GM12878 (cell line): Measurements from ENCODE around the gene NKD2. TPM values are rescaled to one million over a fixed set of nuclear protein-coding genes. Genes with fewer than 3 reads are reported as not detected.

Source experiments
- ATAC-seq: fragments of 200-7000 bp; cut with Tn5 transposase; 3 replicates; pipeline ENCODE4 v1.9.1; 2020; ENCODE audit warnings: mild to moderate bottlenecking, moderate library complexity
- BruUV-seq: library from RNA; stranded (reverse); fragments of 400-500 nt; replicated peaks from 2 replicates; lab custom pipeline; 2021; lab: Mats Ljungman, UMichigan
- CTCF ChIA-PET: fragments of 300-600 bp; sonication (Branson Sonifier 250); formaldehyde crosslinking; extraction: SDS; loops from one replicate; lab custom pipeline; 2021; ENCODE audit warnings: inconsistent platforms; lab: Yijun Ruan, JAX
- POLR2A ChIA-PET: fragments of 350-600 bp; formaldehyde crosslinking; extraction: SDS; loops from one replicate; lab custom pipeline; 2021; ENCODE audit warnings: inconsistent platforms; lab: Charles Lee
- RAD21 ChIA-PET: fragments of 300-600 bp; sonication (Branson Sonifier 250); formaldehyde crosslinking; loops from one replicate; lab custom pipeline; 2023; ENCODE audit warnings: antibody characterized with exemption; ENCODE audit not compliant: unreplicated experiment; lab: Charles Lee
- SMC1A ChIA-PET: fragments of 300-600 bp; sonication (Branson Sonifier 250); formaldehyde crosslinking; loops from one replicate; lab custom pipeline; 2023; ENCODE audit not compliant: unreplicated experiment, uncharacterized antibody; lab: Charles Lee
- DNase-seq: peaks from one replicate; pipeline ENCODE4 v3.0.0-alpha.2; 2011; ENCODE audit warnings: low read depth, low spot score
- FAIRE-seq: peaks from 3 replicates; lab custom pipeline; 2011; peaks lifted over from hg19 to GRCh38; lab: Jason Lieb, UNC
- H2AFZ ChIP-seq: 2 replicates; pipeline ENCODE4 v1.6.0; 2011; ENCODE audit warnings: low read depth, low read length, control low read depth; ENCODE audit not compliant: control insufficient read depth
- H3K27ac ChIP-seq: 2 replicates; pipeline ENCODE4 v1.5.1; 2011; ENCODE audit warnings: control low read depth; ENCODE audit not compliant: control insufficient read depth, insufficient read depth
- H3K27me3 ChIP-seq, 2 experiments: replicated peaks in 1 of 2; 2 replicates each; pipeline versions ENCODE4 v1.6.0 to v1.6.1; 2011; ENCODE audit warnings: low read length in 1 of 2; ENCODE audit not compliant: control insufficient read depth in 2 of 2, insufficient read depth in 2 of 2
- H3K36me3 ChIP-seq, 2 experiments: 2 replicates each; pipeline ENCODE4 v1.5.1; 2011; ENCODE audit warnings: low read length in 1 of 2; ENCODE audit not compliant: control insufficient read depth in 2 of 2, insufficient read depth in 2 of 2
- H3K4me1 ChIP-seq: 2 replicates; pipeline ENCODE4 v1.6.1; 2011; ENCODE audit warnings: mild to moderate bottlenecking, low read length, moderate library complexity, mixed read lengths; ENCODE audit not compliant: control insufficient read depth, insufficient read depth
- H3K4me2 ChIP-seq: 2 replicates; pipeline ENCODE4 v1.6.0; 2011; ENCODE audit warnings: control low read depth; ENCODE audit not compliant: control insufficient read depth, insufficient read depth
- H3K4me3 ChIP-seq: fragments of 200-600 bp; sonication (generic); 2 replicates; pipeline ENCODE4 v1.5.1; 2016
- H3K79me2 ChIP-seq: 2 replicates; pipeline ENCODE4 v1.6.0; 2011; ENCODE audit warnings: low read length; ENCODE audit not compliant: control insufficient read depth, insufficient read depth
- H3K9ac ChIP-seq: 2 replicates; pipeline ENCODE4 v1.8.0; 2011; ENCODE audit warnings: low read length, control low read depth, mixed read lengths; ENCODE audit not compliant: control insufficient read depth, insufficient read depth
- H3K9me3 ChIP-seq: replicated peaks from 3 replicates; pipeline ENCODE4 v1.5.1; 2011; ENCODE audit warnings: mild to moderate bottlenecking, low read length; ENCODE audit not compliant: control insufficient read depth, insufficient read depth
- H4K20me1 ChIP-seq: 2 replicates; pipeline ENCODE4 v1.6.0; 2011; ENCODE audit not compliant: control insufficient read depth, insufficient read depth
- BACH1 ChIP-seq: fragments of 450-650 bp; IDR thresholded peaks from 2 replicates; pipeline ENCODE4 v1.6.1; 2017; ENCODE audit warnings: mild to moderate bottlenecking, borderline replicate concordance
- BCLAF1 ChIP-seq: fragments of 450-650 bp; IDR thresholded peaks from 2 replicates; pipeline ENCODE4 v1.6.1; 2017; ENCODE audit warnings: antibody characterized with exemption, mild to moderate bottlenecking, moderate library complexity
- FOS ChIP-seq: IDR thresholded peaks from 3 replicates; pipeline ENCODE4 v1.6.1; 2011; ENCODE audit warnings: borderline replicate concordance; ENCODE audit not compliant: insufficient read length; ENCODE audit errors: extremely low read depth
- FOXM1 ChIP-seq: IDR thresholded peaks from 2 replicates; pipeline ENCODE4 v1.6.1; 2012; ENCODE audit warnings: low read depth, mild to moderate bottlenecking, inconsistent platforms, low read length, moderate library complexity
- IRF4 ChIP-seq: IDR thresholded peaks from 2 replicates; pipeline ENCODE4 v1.6.1; 2011; ENCODE audit warnings: low read depth, low read length
- JUNB ChIP-seq: IDR thresholded peaks from 2 replicates; pipeline ENCODE4 v1.6.1; 2016; ENCODE audit warnings: antibody characterized with exemption, mild to moderate bottlenecking
- NKRF ChIP-seq: fragments of 450-650 bp; conservative IDR thresholded peaks from 2 replicates; pipeline ENCODE4 v1.6.1; 2017; ENCODE audit warnings: mild to moderate bottlenecking, moderate library complexity
- POLR2AphosphoS5 ChIP-seq: IDR thresholded peaks from 2 replicates; pipeline ENCODE4 v1.6.1; 2011; ENCODE audit warnings: mild to moderate bottlenecking, low read length, inconsistent platforms
- POU2F2 ChIP-seq: IDR thresholded peaks from 3 replicates; pipeline ENCODE4 v1.6.1; 2011; ENCODE audit warnings: low read depth, mild to moderate bottlenecking, low read length, borderline replicate concordance
- PRDM15 ChIP-seq: fragments of 450-650 bp; formaldehyde crosslinking; IDR thresholded peaks from 2 replicates; pipeline ENCODE4 v1.4.0; 2020; ENCODE audit warnings: mild to moderate bottlenecking, moderate library complexity
- SP1 ChIP-seq: IDR thresholded peaks from one replicate; pipeline ENCODE4 v1.6.1; 2011; ENCODE audit warnings: low read depth, low read length
- SPI1 ChIP-seq: IDR thresholded peaks from 2 replicates; pipeline ENCODE4 v1.6.1; 2011; ENCODE audit warnings: low read depth, mild to moderate bottlenecking, low read length, moderate library complexity, borderline replicate concordance; ENCODE audit not compliant: insufficient read depth
- SREBF2 ChIP-seq: IDR thresholded peaks from 2 replicates; pipeline ENCODE4 v1.6.1; 2012; ENCODE audit warnings: mild to moderate bottlenecking, low read length
- TBL1XR1 ChIP-seq: IDR thresholded peaks from 2 replicates; pipeline ENCODE4 v1.6.1; 2012; ENCODE audit warnings: low read depth, low read length, improper control_type of control experiment
- USF2 ChIP-seq: IDR thresholded peaks from 2 replicates; pipeline ENCODE4 v1.6.1; 2011; ENCODE audit warnings: low read depth, low read length, improper control_type of control experiment, borderline replicate concordance
- WGBS: methylation state at CpG from one replicate; pipeline ENCODE4 v1.1.6; 2016; ENCODE audit warnings: low lambda C conversion rate; ENCODE audit not compliant: insufficient replicate concordance, insufficient coverage; ENCODE audit errors: missing lambda C conversion rate; 5-methylcytosine and 5-hydroxymethylcytosine counted together
- in situ Hi-C: fragments of 300-500 bp; cut with MboI; formaldehyde crosslinking; loops from 9 replicates; pipeline ENCODE4 v1.14.3; 2018; ENCODE audit warnings: mixed read lengths
- intact Hi-C: fragments of 100-400 bp; cut with micrococcal nuclease; formaldehyde crosslinking; loops from one replicate; pipeline ENCODE4 v1.14.2; 2022; ENCODE audit not compliant: unreplicated experiment
- polyA plus RNA-seq, 11 experiments: library from polyadenylated mRNA; depleted of rRNA in 4 of 11; unstranded in 6 of 11; stranded (reverse) in 5 of 11; fragments of >200 nt; fragmentation: Nextera tagmentation in 4 of 11; fragmentation: Illumina TruSeq in 1 of 11; extraction: Ambion mirVana in 4 of 11; extraction: Trizol in 1 of 11; gene quantifications; 1 replicate in 1 of 11; 2 replicates in 10 of 11; pipeline versions ENCODE4 v1.2.1 to v1.2.3, GENCODE V29; 2011 to 2016; ENCODE audit warnings: inconsistent platforms in 2 of 11, missing spikeins in 2 of 11, low read depth in 1 of 11
- total RNA-seq, 4 experiments: library from RNA; depleted of rRNA in 3 of 4; stranded (reverse); fragments of >200 nt in 3 of 4; fragmentation: Illumina TruSeq in 1 of 4; extraction: Trizol in 1 of 4; gene quantifications; 2 replicates each; pipeline versions ENCODE4 v1.2.1 to v1.2.3, GENCODE V29; 2013 to 2021

Gene NKD2
- total and polyA plus RNA-seq, 10 of the 15 experiments (the other 5 are each of a cell fraction or from before 2014, with no cell fraction given) = 0.20 to 0.83 (median 0.26) TPM; not detected in 7

GRCh38 chr5:1016036-1016435, 7.4 kb downstream of the NKD2 start (continued):
- TF ChIP-seq PRDM15 (CRISPR knock-in tag) = no peak
- no peak for TF ChIP-seq FOXM1
- TF ChIP-seq, all 136 proteins: peak for 0

GRCh38 chr5:1016476-1016875, 7.9 kb downstream of the NKD2 start:
- H3K27ac ChIP-seq = no peak overlapping the region
- no peak overlapping the region for H2AFZ ChIP-seq
- DNase-seq (no peak), FAIRE-seq (no peak), ATAC-seq (no peak)
- H3K4me1 ChIP-seq = no peaks in the 10 kb centered on the region
- 26% methylated on average over 16 of the region's 16 CpGs for WGBS
- H3K79me2 ChIP-seq = no peaks in the 10 kb centered on the region
- no peaks in the 10 kb centered on the region for H3K9me3 ChIP-seq
- no peak overlapping the region for H3K4me3 ChIP-seq
- no peaks in the 10 kb centered on the region; a peak in 3 of 4 replicates for H3K27me3 ChIP-seq
- no peaks in the 10 kb centered on the region for H3K36me3 ChIP-seq
- H4K20me1 ChIP-seq = no peaks in the 10 kb centered on the region
- ChIA-PET RAD21 (no interaction called here), SMC1A (no interaction called here), POLR2A (no interaction called here), CTCF (no interaction called here)
- H3K4me2 ChIP-seq = no peak overlapping the region
- no TSS peak for BruUV-seq
- no peak overlapping the region for H3K9ac ChIP-seq
- in situ Hi-C loops = no loop called here
- intact Hi-C loops = loop anchor here (10.0 kb wide), 1 partner anchor 128 kb away; no protein-coding TSS in a partner anchor
- no peak for TF ChIP-seq BCLAF1
- no peak for TF ChIP-seq SP1
- no peak for TF ChIP-seq POLR2AphosphoS5
- TF ChIP-seq SREBF2 = no peak
- no peak for TF ChIP-seq SPI1
- TF ChIP-seq FOS = no peak
- no peak for TF ChIP-seq IRF4
- no peak for TF ChIP-seq NKRF
- no peak for TF ChIP-seq POU2F2
- TF ChIP-seq USF2 = no peak
- TF ChIP-seq TBL1XR1 = no peak
- TF ChIP-seq JUNB = no peak
- no peak for TF ChIP-seq BACH1
